ENCODE results near the gene BCL2L15.

DNA sequence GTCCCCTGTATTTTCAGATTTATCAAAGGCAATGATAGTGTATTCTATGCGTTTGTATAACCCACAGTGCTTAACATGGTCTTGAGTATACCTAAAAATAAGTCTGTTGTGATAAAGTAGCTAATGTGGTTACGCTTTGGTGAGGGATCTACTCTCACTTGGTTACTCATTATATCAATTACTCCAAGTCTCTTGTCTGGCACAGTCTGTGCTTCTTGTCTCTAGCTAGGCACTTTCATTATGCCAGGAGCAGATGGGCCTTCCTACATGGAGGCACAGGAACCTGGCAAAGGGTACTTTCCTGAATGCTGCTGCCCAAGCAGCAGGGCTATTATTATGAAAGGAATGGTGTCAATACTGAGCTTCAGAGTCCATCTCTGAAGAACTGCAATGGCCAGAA lies 11.7 kb downstream of the BCL2L15 start:
- TF ChIP-seq, protein P1, sequence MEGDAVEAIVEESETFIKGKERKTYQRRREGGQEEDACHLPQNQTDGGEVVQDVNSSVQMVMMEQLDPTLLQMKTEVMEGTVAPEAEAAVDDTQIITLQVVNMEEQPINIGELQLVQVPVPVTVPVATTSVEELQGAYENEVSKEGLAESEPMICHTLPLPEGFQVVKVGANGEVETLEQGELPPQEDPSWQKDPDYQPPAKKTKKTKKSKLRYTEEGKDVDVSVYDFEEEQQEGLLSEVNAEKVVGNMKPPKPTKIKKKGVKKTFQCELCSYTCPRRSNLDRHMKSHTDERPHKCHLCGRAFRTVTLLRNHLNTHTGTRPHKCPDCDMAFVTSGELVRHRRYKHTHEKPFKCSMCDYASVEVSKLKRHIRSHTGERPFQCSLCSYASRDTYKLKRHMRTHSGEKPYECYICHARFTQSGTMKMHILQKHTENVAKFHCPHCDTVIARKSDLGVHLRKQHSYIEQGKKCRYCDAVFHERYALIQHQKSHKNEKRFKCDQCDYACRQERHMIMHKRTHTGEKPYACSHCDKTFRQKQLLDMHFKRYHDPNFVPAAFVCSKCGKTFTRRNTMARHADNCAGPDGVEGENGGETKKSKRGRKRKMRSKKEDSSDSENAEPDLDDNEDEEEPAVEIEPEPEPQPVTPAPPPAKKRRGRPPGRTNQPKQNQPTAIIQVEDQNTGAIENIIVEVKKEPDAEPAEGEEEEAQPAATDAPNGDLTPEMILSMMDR (CRISPR knock-in tag; IDR thresholded peaks at IDR 0.05): no peak
- TF ChIP-seq ZNF513 (CRISPR knock-in tag; conservative IDR thresholded peaks at IDR 0.05): no peak
- no peak for TF ChIP-seq GTF2F1 (IDR thresholded peaks at IDR 0.05; ENCODE audit: low read length)
- TF ChIP-seq ETV6 (CRISPR knock-in tag; conservative IDR thresholded peaks at IDR 0.05): no peak
- TF ChIP-seq, protein P2, sequence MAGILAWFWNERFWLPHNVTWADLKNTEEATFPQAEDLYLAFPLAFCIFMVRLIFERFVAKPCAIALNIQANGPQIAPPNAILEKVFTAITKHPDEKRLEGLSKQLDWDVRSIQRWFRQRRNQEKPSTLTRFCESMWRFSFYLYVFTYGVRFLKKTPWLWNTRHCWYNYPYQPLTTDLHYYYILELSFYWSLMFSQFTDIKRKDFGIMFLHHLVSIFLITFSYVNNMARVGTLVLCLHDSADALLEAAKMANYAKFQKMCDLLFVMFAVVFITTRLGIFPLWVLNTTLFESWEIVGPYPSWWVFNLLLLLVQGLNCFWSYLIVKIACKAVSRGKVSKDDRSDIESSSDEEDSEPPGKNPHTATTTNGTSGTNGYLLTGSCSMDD (CRISPR knock-in tag; IDR thresholded peaks at IDR 0.05): no peak
- no peak for TF ChIP-seq BCL6 (CRISPR knock-in tag; IDR thresholded peaks at IDR 0.05)
- TF ChIP-seq, protein P3, sequence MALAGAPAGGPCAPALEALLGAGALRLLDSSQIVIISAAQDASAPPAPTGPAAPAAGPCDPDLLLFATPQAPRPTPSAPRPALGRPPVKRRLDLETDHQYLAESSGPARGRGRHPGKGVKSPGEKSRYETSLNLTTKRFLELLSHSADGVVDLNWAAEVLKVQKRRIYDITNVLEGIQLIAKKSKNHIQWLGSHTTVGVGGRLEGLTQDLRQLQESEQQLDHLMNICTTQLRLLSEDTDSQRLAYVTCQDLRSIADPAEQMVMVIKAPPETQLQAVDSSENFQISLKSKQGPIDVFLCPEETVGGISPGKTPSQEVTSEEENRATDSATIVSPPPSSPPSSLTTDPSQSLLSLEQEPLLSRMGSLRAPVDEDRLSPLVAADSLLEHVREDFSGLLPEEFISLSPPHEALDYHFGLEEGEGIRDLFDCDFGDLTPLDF (CRISPR knock-in tag; IDR thresholded peaks at IDR 0.05): no peak
- TF ChIP-seq BCLAF1 (IDR thresholded peaks at IDR 0.05): no peak
- no peak for TF ChIP-seq SIX1 (CRISPR knock-in tag; IDR thresholded peaks at IDR 0.05; ENCODE audit: borderline replicate concordance)
- no peak for TF ChIP-seq CEBPB (IDR thresholded peaks at IDR 0.05; ENCODE audit: borderline replicate concordance, low read depth, low read length)

Data from HepG2 (cell line).